Hepatocyte (in vitro differentiated cells): ENCODE results near the gene LAMA4.

Experiments used
- EZH2 ChIP-seq: fragments of 200-600 bp; sonication (generic); IDR thresholded peaks from 2 replicates; pipeline ENCODE4 v1.6.1; 2016; ENCODE audit warnings: antibody characterized with exemption, mild to moderate bottlenecking, borderline replicate concordance
- TF ChIP-seq, protein P1 (sequence below): fragments of 200-600 bp; sonication (generic); IDR thresholded peaks from 2 replicates; pipeline ENCODE4 v1.5.1; 2016; ENCODE audit warnings: antibody characterized with exemption, mild to moderate bottlenecking; ENCODE audit not compliant: poor library complexity

DNA sequence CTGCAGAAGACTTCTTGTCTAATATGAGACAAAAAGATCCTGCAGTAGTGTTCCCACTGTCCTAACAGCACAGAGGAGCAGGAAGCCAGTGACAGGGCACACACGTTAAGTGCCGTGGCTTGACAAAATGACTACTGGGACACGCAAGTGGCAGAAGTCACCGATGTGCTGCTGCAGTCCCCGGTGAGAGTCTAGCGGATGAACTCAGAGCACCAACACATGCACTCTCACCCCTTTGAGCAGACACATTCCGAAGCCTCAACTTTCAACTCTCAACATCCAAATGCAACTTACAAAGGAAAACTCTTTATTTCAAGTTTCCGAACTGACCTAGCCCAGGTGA lies 898 bp downstream of the LAMA4 start:
- TF ChIP-seq EZH2, result no peak
- TF ChIP-seq, protein P1, sequence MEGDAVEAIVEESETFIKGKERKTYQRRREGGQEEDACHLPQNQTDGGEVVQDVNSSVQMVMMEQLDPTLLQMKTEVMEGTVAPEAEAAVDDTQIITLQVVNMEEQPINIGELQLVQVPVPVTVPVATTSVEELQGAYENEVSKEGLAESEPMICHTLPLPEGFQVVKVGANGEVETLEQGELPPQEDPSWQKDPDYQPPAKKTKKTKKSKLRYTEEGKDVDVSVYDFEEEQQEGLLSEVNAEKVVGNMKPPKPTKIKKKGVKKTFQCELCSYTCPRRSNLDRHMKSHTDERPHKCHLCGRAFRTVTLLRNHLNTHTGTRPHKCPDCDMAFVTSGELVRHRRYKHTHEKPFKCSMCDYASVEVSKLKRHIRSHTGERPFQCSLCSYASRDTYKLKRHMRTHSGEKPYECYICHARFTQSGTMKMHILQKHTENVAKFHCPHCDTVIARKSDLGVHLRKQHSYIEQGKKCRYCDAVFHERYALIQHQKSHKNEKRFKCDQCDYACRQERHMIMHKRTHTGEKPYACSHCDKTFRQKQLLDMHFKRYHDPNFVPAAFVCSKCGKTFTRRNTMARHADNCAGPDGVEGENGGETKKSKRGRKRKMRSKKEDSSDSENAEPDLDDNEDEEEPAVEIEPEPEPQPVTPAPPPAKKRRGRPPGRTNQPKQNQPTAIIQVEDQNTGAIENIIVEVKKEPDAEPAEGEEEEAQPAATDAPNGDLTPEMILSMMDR, result no peak
